Measurements from ENCODE around the gene EFCC1. TPM values are rescaled to one million over a fixed set of nuclear protein-coding genes. Genes with fewer than 3 reads are reported as not detected.

Gene EFCC1
- polyA plus RNA-seq, 1 experiment: not detected

DNA sequence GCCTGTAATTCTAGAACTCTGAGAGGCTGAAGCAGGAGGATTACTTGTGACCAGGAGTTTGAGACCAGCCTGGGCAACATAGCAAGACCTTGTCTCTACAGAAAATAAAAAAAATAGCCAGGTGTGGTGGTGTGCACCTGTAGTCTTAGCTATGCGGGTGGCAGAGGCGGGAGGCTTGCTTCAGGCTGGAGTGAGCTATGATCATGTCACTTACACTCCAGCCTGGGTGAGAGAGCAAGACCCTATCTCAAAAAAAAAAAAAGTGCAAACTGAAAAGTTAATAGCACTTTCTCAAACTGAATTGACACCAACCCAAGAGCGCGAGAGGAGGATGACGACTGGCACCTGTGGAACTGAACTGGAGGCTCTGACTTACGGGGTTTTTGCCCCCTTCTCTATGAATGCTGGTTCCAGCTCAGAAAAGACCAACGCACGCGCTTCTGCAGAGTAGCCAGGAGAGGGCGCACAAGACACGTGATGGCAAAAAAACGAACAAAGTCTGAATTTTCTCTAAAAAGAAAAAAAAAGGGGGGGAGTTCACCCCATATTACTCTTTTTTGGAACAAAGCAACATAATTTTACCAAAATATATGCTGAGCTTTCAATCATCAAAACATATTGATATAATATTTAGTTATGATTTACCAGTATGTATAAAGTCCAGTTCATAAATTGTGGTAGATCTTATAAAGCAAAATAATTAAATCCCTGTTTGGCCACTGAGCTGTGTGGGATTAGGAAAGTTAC, 30.9 kb upstream of the EFCC1 start:
- peaks cover 15% of the 10 kb centered on the region for H3K27me3 ChIP-seq (ENCODE audit: control insufficient read depth, insufficient read depth, low read length)
- ChIA-PET POLR2A (no interaction called here), CTCF (interaction anchor here (0.6 to 4.9 kb wide), 50 partner anchors 9 to 567 kb away, joined by 3 to 62 read pairs (median 4); partner anchors contain the start of genes CFAP92, COPG1 and RAB43)
- no peak overlapping the region for H3K4me3 ChIP-seq (ENCODE audit: low read depth, low read length)
- DNase-seq (ENCODE audit: low read depth): no peak
- H3K36me3 ChIP-seq (ENCODE audit: control insufficient read depth, insufficient read depth, low read length): no peaks in the 10 kb centered on the region
- TF ChIP-seq, protein P1, sequence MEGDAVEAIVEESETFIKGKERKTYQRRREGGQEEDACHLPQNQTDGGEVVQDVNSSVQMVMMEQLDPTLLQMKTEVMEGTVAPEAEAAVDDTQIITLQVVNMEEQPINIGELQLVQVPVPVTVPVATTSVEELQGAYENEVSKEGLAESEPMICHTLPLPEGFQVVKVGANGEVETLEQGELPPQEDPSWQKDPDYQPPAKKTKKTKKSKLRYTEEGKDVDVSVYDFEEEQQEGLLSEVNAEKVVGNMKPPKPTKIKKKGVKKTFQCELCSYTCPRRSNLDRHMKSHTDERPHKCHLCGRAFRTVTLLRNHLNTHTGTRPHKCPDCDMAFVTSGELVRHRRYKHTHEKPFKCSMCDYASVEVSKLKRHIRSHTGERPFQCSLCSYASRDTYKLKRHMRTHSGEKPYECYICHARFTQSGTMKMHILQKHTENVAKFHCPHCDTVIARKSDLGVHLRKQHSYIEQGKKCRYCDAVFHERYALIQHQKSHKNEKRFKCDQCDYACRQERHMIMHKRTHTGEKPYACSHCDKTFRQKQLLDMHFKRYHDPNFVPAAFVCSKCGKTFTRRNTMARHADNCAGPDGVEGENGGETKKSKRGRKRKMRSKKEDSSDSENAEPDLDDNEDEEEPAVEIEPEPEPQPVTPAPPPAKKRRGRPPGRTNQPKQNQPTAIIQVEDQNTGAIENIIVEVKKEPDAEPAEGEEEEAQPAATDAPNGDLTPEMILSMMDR (IDR thresholded peaks at IDR 0.05; ENCODE audit: insufficient read depth, low read depth, low read length): peak; percentile 92

- ChIA-PET CTCF (interaction anchor here (0.6 to 4.9 kb wide), 43 partner anchors 10 to 566 kb away, joined by 3 to 62 read pairs (median 4); partner anchors contain the start of genes CFAP92, COPG1 and RAB43), POLR2A (no interaction called here)
- DNase-seq (ENCODE audit: low read depth): no peak
- no peak overlapping the region for H3K4me3 ChIP-seq (ENCODE audit: low read depth, low read length)
- no peaks in the 10 kb centered on the region for H3K36me3 ChIP-seq (ENCODE audit: control insufficient read depth, insufficient read depth, low read length)
- peaks cover 15% of the 10 kb centered on the region for H3K27me3 ChIP-seq (ENCODE audit: control insufficient read depth, insufficient read depth, low read length)
- TF ChIP-seq, protein P1 (IDR thresholded peaks at IDR 0.05; ENCODE audit: insufficient read depth, low read depth, low read length): no peak
These were observed 30.4 kb upstream of the EFCC1 start for GRCh38 chr3:128970740-128971047.

DNA sequence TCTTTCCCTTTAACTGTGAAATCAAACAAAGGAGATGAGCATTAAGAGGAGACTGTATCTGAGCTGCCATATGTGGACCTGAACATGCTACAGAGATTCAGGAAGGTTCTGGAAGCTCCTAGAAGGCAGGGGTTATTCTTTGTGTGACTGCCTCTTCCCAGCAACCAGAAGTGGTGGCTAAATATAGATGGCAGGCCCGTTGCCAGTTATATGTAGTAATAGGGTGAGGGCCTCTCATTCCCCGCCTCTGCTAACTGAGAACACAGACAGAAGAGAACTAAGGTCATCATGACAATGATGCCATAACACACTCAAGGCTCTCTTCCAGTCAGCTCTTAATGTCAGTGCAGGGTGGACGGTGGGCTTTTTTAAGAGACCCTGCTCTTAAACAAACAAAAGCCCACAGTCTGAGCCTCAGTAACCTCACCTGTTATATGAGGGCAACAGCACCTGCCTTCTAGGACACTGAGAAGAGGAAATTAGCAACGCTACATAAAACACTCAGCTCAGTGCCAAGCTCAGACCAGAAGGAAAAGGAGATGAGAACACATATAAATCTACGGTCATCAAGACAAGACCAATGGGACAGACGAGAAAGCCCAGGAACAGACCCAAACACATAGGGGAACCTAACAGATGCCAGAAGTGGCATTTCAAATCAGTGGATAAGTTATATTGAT, 29.5 kb upstream of the EFCC1 start:
- TF ChIP-seq, protein P1 (IDR thresholded peaks at IDR 0.05; ENCODE audit: insufficient read depth, low read depth, low read length): no peak
- POLR2A ChIA-PET: no interaction called here
- peaks cover 13% of the 10 kb centered on the region for H3K27me3 ChIP-seq (ENCODE audit: control insufficient read depth, insufficient read depth, low read length)
- H3K4me3 ChIP-seq (ENCODE audit: low read depth, low read length): no peak overlapping the region
- CTCF ChIA-PET: interaction anchor here (0.9 to 4.9 kb wide), 21 partner anchors 10 to 441 kb away, joined by 3 to 62 read pairs (median 8); partner anchors contain the start of gene CFAP92
- no peaks in the 10 kb centered on the region for H3K36me3 ChIP-seq (ENCODE audit: control insufficient read depth, insufficient read depth, low read length)
- DNase-seq (ENCODE audit: low read depth): no peak

- Histone ChIP-seq H3K36me3 (ENCODE audit: control insufficient read depth, insufficient read depth, low read length) (no peaks in the 10 kb centered on the region), H3K4me3 (ENCODE audit: low read depth, low read length) (no peak overlapping the region), H3K27me3 (ENCODE audit: control insufficient read depth, insufficient read depth, low read length) (peaks cover 15% of the 10 kb centered on the region)
- TF ChIP-seq, protein P1 (IDR thresholded peaks at IDR 0.05; ENCODE audit: insufficient read depth, low read depth, low read length): no peak
- DNase-seq (ENCODE audit: low read depth): no peak
- ChIA-PET CTCF (interaction anchor here (0.6 kb wide), 1 partner anchor 162 kb away, joined by 3 read pairs; no protein-coding TSS in a partner anchor), POLR2A (no interaction called here)
These were observed 27.0 kb upstream of the EFCC1 start for GRCh38 chr3:128973988-128974564.

GRCh38 chr3:128975276-128975675, 25.8 kb upstream of the EFCC1 start:
- POLR2A ChIA-PET: no interaction called here
- DNase-seq (ENCODE audit: low read depth): no peak
- TF ChIP-seq, protein P1 (IDR thresholded peaks at IDR 0.05; ENCODE audit: insufficient read depth, low read depth, low read length): no peak
- Histone ChIP-seq H3K27me3 (ENCODE audit: control insufficient read depth, insufficient read depth, low read length) (peaks cover 13% of the 10 kb centered on the region), H3K4me3 (ENCODE audit: low read depth, low read length) (no peak overlapping the region), H3K36me3 (ENCODE audit: control insufficient read depth, insufficient read depth, low read length) (no peaks in the 10 kb centered on the region)
- CTCF ChIA-PET: no interaction called here
